GM18498 (cell line): ENCODE results near the gene GBF1.

Experiments used
- ATAC-seq: cut with Tn5 transposase; IDR thresholded peaks from one replicate; pipeline ENCODE4 v1.9.1; 2021; ENCODE audit warnings: mild to moderate bottlenecking, moderate library complexity; ENCODE audit not compliant: unreplicated experiment

The GBF1 gene

DNA sequence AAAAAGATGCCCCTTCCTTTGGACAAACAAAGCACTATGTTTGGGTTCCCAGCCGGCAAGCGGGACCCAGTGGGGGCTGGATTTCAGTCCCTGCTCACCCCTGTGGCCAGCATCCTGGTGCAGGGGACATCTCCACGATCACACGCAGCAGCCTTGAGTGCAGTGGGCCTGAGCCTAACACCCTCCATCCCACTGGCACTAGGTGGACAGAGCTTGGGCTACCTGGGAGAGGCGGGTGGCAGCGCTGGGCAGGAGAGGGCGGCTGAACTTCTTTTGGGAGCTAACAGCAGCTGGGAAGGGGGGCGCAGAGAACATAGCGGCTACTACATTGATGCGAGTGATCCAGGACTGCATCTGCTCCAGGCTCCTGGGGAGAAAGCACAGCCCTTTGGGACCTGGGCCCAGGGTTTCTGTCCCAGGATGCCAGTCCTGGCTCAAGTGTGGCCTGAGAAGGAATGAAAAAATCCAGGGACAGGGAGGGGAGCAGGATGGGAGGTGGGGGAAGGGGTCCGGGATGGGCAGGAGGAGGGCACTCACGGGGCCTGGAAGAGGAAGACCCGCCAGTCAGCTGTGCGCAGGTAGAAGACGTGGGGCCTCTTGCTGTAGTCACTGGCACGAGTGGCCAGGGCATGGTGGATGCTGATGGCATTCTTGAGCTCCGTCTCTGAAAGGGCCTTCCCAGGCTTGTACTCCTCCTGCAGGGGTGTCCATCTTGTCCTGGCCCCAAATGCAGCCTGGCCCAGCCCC lies 159.2 kb downstream of the GBF1 start:
- ATAC-seq, result no peak

DNA sequence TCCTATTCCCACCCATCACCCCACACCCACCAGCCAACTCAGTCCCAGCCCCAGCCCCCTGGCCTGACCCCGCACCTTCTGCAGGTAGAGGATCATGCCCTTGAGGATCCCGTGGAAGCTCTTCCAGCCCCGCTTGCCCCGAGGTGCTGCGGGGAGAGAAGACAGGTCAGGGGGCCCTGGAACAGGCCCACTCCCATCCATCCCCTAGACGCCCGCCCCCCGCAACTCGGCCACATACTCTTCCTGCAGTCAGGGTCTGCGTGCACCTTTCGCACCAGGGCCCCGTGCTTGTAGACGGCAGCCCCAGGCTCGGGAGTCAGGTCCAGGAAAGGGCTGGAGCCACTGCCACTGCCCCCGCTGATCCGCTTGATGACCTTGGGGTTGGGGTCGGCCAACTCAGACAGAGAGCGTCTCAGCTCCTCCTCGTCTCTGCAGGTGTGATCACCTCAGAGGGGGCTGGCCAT lies 159.8 kb downstream of the GBF1 start:
- ATAC-seq, result no peak

DNA sequence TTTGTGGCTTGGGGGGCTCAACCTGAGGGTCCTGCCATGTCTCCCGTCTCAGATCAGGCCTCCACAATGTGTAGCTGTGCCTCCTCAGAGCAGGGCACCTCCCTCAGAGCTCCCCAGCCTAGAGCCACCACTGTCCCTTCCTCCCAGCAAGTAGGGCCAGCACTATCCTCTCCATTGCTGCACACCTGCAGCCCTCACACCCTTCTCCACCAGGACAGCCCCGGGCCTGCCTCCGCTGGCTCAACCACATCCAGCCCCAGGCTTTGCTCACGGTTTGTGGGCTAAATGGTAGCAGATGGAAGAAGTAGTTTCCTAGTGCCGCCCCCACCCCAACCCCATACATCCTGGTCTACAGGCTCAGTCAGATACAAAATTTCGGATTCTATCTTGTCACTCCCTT lies 160.3 kb downstream of the GBF1 start:
- no peak for ATAC-seq

DNA sequence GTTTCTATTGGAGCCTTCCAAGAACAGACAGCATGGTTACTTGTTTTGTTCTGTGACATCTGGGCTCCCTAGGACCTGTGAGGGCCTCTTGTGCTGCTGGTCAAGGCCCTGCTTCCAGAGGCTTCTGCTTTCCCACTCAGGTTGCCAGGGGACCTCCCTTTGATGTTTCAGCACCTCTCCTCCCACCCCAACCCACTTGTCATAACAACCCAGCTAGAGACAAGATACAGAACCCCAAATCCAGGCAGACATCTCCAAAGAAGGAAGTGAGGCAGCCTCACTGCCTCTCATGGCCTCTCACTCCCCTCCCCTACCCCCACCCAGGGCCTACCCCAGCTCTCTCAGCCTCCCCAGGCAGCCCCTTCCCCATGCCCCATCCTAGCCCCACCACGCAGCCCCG lies 161.5 kb downstream of the GBF1 start:
- ATAC-seq, result no peak

DNA sequence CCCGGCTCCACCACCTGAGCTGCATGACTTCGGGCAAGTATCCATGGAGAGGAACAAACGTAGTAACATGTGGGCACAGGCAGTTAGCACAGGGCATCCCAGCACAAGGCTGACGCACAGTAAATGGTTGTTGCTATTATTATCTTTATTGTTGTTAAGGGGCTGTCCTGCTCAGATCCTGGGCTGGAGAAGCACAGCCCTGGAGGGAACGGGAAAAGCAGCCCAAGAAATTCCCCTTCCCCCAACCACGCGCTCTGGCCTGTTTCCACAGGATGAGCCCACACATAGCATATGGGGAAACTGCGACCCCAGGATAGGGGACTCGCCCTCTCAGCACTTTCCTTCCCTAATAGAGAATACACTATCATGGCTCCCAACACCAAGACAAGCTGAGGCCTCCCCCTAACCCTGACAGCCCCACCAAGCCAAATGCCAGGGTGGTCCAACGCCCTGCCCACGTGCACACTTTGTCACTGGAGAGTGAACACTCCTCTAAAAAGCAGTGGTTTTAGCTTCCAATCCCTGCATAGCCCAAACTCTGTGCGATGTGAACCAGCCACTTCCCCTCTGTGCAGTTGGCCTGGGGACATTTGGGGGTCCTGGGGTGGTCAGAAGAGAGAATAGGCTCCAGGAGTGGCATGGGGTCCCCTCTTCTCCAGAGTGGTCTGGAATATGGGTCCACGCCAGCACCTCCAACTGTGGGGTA lies 162.2 kb downstream of the GBF1 start:
- no peak for ATAC-seq

DNA sequence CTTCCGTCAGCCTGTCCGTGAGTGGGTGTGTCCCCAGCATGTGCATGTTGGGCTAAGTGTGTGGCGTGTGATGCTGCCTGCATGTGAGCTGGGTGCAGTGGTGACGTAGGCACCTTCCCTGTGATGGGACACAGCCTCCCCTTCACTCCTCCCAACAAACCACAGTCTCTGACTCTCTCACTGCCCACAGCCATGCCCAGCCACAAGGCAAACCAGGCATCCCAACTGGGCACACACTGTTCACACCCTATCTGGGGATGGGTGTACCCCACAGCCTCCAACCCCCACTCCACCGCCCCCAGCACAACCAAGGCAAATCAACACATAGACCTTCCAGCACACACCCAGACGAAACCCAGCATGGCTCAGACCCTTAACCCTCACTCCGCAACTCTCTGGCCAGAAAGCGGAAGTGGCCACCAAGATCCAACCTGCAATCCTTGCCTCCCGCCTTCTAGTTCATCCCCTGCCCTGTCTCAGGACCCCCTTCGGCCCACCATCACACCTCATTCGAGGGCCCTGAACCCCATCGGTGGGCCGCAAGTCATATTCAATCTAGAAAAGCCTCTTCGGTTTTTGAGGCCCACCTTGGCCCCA lies 162.9 kb downstream of the GBF1 start:
- ATAC-seq, result no peak

DNA sequence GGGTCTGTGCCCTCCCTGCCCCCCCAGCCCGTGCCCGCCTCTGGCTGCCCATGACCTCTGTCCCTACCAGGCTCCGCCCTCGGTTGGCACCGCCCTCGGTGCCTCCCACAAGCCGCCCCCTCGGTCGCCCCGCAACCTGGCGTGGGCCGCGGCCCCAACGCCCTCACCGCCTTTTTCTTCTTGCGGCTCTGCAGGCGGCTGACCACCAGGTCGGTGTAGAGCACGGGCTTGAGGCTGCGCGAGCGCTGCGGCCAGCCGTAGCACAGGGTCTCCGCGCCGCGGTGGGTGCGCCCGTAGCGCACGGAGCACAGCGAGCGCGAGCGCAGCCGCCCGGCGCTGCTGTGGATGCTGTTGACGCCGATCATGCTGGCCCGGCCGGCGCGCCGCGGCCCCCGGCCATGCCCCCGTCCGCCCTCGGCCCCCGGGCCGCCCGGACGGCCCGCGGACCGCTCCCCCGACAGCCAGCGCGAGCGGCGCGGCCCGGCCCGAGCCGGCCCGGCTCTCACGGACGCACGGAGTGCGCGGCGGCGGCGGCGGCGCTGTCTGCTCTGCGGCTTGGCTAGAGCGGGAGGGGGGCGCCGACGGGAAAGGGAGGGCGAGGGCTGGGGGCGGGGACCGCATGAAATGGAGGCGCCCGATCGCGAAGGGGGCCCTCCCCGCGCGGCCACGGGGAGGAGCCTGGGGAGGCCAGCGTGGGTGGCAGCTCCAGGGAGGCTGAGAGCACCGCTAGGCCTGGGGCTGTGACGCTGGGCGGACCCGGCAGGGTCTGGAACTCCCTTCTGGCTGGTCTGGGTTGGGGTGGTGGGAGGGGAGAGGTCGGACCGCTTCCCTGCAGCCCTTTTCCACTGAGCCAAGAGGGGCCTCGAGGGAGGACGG lies 163.6 kb downstream of the GBF1 start:
- peak; percentile 37 for ATAC-seq

DNA sequence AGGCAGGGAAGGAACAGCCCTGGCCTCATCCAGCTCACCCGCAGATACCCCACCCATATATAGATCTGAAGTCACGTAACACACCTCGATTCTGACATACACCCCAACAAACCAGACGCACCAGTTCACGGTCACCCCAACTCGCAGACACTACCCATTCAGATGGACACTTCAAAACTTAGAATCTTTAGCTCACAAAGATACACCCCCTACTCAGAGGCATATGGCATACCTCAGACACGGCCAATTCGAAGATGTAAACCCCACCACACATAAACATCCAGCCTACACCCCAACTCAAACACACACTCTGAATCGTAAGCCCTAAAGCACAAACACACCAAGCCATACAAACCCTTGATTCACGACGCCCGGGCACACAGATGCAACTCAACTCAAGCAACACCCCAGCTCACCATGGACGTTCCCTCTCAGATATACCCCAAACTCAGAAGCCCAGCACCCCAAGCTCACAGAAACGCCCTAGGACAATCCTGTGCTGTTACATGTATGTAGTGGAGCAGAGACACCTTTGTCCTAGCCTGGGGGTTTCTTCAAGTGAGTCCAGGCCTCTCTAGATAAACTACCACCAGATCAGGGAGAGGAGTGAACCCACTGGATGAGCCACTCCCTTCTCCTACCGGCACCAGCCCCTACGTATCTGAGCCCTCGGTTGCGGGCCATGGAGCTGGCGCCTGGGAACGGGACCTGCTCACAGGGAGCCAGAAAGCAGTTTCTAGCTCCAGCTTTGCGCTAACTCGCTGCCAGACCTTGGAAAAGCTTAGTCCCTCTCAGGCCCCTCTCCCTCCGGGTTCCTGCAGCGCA lies 164.5 kb downstream of the GBF1 start:
- ATAC-seq, result no peak

DNA sequence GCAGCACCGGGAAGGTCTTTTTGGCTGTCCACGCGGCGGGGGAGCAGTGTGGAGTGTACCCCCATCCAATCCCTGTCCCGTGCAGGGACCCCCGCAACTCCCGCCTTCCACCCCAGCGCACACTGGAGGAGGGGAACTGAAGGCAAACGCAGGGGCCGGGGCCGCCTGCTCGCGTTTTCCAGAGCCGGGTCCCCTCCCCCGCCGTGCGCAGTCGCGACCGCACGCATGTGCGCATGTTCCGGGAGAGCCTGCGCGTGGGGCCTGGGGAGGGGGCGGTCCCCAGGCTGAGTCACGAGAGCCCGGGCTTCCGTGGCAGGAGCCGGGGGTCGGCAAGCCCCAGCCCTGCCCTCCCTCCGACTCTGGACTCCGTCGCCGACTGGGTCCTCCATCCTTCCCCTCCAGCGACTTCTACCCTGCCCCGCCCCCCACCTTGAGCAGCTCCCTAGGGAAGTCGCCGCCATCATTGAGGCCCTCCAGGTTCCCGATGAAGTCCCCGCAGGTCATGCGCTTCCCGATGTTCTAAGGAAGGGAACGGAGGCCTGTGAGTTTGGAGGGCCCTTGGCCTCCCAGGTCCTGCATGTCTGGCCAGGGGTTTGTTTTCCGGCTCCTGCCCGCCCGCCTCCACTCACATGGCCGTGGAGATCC lies 165.2 kb downstream of the GBF1 start:
- ATAC-seq, result no peak

DNA sequence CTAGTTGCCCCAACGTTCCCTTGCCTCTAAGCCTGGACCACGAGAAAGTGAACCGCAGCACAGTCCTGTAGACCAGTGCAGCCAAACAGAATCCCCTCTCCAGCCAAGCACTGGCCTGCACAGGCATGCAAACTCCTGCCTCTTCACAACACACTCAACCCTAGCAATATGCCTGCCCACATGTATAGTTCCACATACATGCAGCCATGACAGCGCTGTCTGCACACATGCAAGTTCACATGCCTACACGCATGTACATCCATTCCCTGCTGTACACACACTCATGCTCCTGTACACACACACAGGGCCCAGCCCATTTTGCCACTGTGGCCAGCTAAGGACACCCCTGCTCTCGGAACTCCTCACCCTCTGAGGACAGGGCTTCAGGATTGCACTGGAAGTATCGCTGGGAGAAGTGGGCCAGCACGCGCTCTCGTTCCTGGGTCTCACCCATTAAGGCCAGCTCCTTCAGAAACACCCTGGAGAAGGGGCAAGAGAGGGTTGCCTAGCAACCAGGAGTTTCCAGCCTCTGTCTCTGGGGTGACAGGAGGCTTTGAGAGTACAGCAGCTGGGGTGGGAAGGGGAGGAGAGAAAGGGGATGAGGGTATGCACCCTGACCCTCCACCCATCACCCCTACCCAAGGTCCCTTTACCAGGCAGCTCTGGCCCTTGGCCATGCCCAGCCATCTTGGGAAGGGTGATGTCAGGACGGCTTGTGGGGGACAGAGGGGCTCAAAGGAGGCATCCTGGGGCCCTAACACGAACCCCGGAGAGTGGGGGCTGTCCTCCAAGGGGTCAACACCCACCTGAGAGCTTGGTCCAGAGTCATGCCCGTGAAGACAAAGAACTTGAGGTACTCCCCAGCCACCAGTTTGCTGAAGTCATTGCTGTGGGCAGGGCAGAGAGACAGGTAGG lies 166.3 kb downstream of the GBF1 start:
- ATAC-seq, result no peak

DNA sequence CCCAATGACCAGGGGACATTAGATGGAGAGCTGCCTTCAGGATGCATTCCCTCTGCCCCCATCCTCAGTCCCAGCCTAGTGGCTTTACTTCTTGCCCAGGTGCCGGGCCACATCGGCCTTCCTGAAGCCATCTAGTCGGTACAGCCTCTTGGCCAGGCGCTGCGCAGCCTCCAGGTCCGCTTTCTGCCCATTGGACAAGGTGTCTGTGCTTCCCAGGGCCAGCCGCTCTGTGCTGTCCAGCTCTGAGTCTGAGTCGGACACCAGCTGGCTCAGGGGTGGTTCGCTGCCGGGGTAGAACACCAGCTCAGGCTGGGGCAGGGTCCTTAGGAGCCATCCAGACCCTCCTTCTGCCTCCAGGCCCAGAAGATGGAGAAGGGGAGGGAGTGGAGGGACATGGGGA lies 167.0 kb downstream of the GBF1 start:
- ATAC-seq, result no peak

DNA sequence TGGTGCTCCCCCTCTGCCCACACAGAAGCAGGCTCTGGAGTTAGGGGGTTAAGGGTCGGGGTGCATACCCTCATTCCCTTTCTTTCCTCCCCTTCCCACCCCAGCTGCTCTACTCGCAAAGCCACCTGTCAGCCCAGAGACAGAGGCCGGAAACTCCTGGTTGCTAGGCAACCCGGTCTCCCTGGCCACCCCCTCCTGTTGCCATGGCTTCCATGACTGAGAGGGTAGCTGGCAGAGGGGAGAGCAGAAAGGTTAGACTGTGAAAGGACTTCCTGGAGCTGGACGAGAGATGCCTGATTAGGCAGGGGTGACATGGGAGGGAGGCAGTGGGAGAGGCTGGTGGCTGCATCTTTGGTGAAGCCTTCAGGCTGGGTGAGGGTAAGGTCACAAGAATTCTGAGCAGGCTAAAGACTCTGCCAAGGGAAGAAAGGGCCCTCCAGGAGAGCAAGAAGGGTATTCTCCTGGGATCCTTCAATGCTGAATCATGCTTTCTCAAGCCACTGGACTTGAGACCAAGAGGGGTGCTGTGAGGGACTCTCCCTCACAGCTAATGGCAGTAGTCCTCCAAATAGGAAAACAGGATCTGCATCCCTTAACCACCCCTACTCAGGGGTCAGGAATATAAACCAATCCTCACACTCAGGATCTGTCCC lies 167.8 kb downstream of the GBF1 start:
- no peak for ATAC-seq

DNA sequence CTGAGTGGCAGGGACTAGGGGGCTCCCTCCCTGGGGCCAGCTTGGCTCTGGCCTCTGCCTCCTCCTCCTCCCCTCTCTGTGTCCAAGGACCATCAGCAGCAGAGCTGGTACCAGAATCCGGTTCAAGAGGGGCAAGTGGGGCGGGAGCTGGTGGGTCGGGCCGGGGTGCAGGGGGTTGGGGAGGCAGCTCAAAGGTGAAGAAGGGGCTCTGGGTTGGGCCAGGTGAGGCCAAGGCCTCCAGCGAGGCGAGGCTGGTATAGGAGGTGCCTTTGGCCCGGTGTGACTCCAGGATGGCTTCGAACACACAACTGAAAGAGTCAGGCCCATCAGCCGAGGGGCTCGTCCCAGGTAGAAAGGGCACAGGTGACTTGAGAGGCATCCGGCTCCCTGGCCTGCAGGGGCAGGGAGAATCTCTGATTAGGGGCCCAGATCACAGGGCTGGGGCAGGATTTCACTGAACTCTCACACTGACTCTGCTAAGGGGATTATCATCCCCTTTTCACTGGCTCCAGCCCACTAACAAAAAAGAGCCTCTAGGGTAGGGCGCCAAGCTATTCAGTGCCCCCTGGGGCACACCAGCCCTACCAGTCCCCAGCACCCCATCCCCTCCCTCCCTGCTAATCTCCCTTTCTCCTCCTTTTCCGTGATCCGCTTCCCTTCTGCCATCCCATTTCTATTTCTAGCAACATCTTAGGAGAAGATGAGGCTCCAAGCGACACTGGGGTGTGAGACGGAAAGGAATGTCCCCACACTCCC lies 168.7 kb downstream of the GBF1 start:
- ATAC-seq, result no peak

DNA sequence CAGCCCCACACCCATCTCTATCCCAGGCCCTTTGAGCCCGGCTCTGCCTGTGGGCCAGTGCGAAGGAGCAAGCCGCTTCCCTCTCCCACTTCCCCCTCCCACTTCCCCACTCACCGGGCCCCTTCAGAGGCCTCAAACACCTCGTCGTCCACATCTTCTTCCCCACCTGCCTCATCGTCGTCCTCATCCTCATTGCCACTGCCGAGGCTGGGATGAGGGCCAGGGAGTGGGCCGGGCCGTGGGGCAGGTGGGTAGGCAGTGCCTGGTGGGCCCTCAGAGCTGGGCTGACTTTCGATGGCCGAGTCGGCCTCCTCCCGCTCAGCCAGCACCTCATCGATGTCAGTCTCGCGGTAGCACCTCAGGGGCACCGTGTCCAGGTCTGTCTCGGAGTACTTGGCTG lies 169.4 kb downstream of the GBF1 start:
- ATAC-seq, result no peak

DNA sequence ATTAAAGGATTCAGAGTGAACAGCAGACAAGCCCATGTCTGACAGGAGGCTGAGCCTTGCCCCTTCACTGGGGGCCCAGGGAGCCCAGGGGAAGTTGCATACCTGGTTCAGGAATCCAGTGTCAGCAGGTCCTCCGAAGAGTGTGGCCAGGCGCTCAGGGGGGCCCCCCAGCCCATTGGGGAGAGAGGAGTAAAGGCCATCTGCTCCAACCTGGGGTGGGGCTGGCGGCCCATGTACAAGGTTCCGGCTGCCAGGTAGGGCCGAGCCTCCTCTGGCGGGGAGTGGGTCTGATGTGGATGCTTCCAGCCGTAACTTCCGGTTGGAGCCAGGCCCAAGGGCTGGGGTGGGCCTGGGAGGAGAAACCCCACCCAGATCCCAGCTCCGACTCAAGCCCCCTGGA lies 171.0 kb downstream of the GBF1 start:
- ATAC-seq, result no peak

DNA sequence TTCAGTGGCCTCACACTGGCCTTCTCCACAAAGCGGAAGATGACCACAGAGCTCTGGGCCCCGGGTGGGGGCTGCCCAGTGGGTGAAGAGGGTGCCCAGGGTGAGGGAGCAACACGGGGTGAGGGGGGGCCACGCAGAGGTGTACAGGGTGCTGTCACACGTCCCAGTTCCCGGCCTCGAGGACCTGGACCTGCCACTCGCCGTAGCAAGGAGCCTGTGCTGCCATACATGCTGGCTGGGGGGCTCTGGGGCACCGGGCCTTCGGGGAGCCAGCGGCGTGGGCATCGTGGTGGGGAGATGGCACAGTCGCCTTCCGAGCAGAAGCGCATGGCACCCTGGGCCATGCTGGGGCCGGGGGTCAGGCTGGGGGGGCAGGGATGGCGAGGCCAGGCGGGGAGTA lies 171.4 kb downstream of the GBF1 start:
- ATAC-seq, result no peak

DNA sequence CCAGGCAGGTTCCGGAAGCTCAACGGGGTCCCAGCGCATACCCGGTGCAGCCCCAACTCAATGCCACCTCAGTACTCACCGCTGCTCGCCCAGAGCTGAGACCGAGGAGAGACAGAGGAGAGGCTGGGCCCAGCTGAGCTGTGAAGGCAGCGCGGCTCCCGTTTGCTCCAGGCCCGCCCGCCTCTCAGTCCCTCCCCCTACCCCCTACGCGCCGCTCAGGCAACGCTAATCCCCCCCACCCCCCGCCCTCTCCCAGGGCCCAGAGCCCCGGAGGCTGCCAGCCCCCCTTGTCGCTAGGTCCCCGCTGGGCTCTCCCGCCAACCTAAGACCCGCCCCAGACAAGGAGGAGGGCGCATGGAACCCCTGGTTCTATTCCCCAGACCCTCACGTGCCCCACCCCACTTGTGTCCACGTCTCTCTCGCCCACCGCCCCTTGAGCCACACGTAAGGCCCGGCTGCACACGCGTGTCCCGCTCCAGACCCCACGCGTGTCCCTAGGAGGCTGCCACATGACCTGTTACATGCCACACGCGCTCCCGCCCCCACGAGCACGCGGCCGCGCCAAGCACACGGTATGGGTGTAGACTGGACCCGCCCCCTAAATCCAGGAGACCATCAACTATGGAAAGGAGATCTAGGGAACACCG lies 173.4 kb downstream of the GBF1 start, which contains the start of gene PSD:
PSD (minus strand) TSS at position 164 of the 647 bp plus-strand sequence. CDS start 1,747 bp downstream, outside the sequence.
- ATAC-seq, result no peak
